OCI-LY7 (cell line): Measurements from ENCODE around the gene NRXN2. TPM values are rescaled to one million over a fixed set of nuclear protein-coding genes. Genes with fewer than 3 reads are reported as not detected.

Experiments
- BruUV-seq: library from RNA; stranded (reverse); fragments of 400-500 nt; replicated peaks from 2 replicates; lab custom pipeline; 2021; lab: Mats Ljungman, UMichigan
- CTCF ChIA-PET: fragments of 300-600 bp; sonication (Branson Sonifier 250); formaldehyde crosslinking; loops from one replicate; lab custom pipeline; 2022; ENCODE audit warnings: antibody characterized with exemption; ENCODE audit not compliant: unreplicated experiment; lab: Charles Lee
- POLR2A ChIA-PET: fragments of 300-600 bp; sonication (Branson Sonifier 250); formaldehyde crosslinking; loops from one replicate; lab custom pipeline; 2022; ENCODE audit warnings: antibody characterized with exemption; lab: Charles Lee
- DNase-seq: peaks from one replicate; pipeline ENCODE4 v3.0.0-alpha.2; 2015; ENCODE audit warnings: low spot score
- H2AFZ ChIP-seq: fragments of 200-600 bp; sonication (generic), shearing (Covaris generic); 2 replicates; pipeline ENCODE4 v1.6.1; 2014; ENCODE audit warnings: mild to moderate bottlenecking, antibody characterized with exemption, low read length, moderate library complexity
- H3K27ac ChIP-seq: fragments of 200-600 bp; sonication (generic); 2 replicates; pipeline ENCODE4 v1.5.1; 2014; ENCODE audit warnings: mixed run types, low read depth, mild to moderate bottlenecking, moderate library complexity, low read length, inconsistent platforms; ENCODE audit not compliant: poor library complexity, severe bottlenecking
- H3K36me3 ChIP-seq: fragments of 200-600 bp; sonication (generic); 2 replicates; pipeline ENCODE4 v1.6.1; 2014; ENCODE audit warnings: mild to moderate bottlenecking, antibody characterized with exemption, low read length, moderate library complexity, mixed read lengths; ENCODE audit not compliant: insufficient read depth
- H3K4me1 ChIP-seq: fragments of 200-600 bp; sonication (generic); 2 replicates; pipeline ENCODE4 v1.5.1; 2014; ENCODE audit warnings: mild to moderate bottlenecking, low read length; ENCODE audit not compliant: insufficient read depth, poor library complexity, severe bottlenecking
- H3K4me2 ChIP-seq: fragments of 200-600 bp; sonication (generic); 2 replicates; pipeline ENCODE4 v1.6.1; 2014; ENCODE audit warnings: mild to moderate bottlenecking, low read length
- H3K4me3 ChIP-seq: fragments of 200-600 bp; sonication (generic); 2 replicates; pipeline ENCODE4 v1.5.1; 2014; ENCODE audit warnings: mild to moderate bottlenecking, low read depth, low read length; ENCODE audit not compliant: poor library complexity, severe bottlenecking
- H3K79me2 ChIP-seq: fragments of 200-600 bp; sonication (generic); 2 replicates; pipeline ENCODE4 v1.6.1; 2016; ENCODE audit warnings: low read depth, mild to moderate bottlenecking, low read length, moderate library complexity, mixed read lengths; ENCODE audit not compliant: insufficient read depth
- H3K9me2 ChIP-seq: fragments of 200-600 bp; sonication (generic); 2 replicates; pipeline ENCODE4 v1.6.1; 2016; ENCODE audit warnings: mild to moderate bottlenecking, low read length, mixed read lengths; ENCODE audit not compliant: insufficient read depth
- H3K9me3 ChIP-seq: fragments of 200-600 bp; sonication (generic); 2 replicates; pipeline ENCODE4 v1.6.1; 2014; ENCODE audit warnings: mild to moderate bottlenecking, mixed run types, low read length, mixed read lengths
- H4K20me1 ChIP-seq: fragments of 200-600 bp; sonication (generic); 2 replicates; pipeline ENCODE4 v1.6.1; 2014; ENCODE audit warnings: mild to moderate bottlenecking, antibody characterized with exemption, low read length, moderate library complexity, mixed read lengths; ENCODE audit not compliant: insufficient read depth
- EZH2phosphoT487 ChIP-seq: fragments of 200-600 bp; sonication (generic); IDR thresholded peaks from 2 replicates; pipeline ENCODE4 v1.6.1; 2018; ENCODE audit warnings: low read depth, borderline replicate concordance, mild to moderate bottlenecking, mixed run types, antibody characterized with exemption, low read length, moderate library complexity, mixed read lengths
- intact Hi-C: fragments of 100-400 bp; cut with micrococcal nuclease; formaldehyde crosslinking; loops from one replicate; pipeline ENCODE4 v1.10.0; 2022; ENCODE audit not compliant: unreplicated experiment
- total RNA-seq, 2 experiments: library from RNA; depleted of rRNA in 1 of 2; stranded (reverse); fragments of >200 nt in 1 of 2; shearing (Covaris generic) in 1 of 2; gene quantifications; 2 replicates each; pipeline ENCODE4 v1.2.3, GENCODE V29; 2014 to 2022
- TF ChIP-seq, protein P1 (sequence below): fragments of 200-600 bp; sonication (generic); conservative IDR thresholded peaks from 2 replicates; pipeline ENCODE4 v1.5.1; 2014; ENCODE audit warnings: mild to moderate bottlenecking, antibody characterized with exemption, low read length, moderate library complexity, mixed read lengths

The NRXN2 gene
- total RNA-seq, 2 experiments from 2014 or later, result 2.4 to 3.3 TPM

- Histone ChIP-seq H3K4me3 (no peak overlapping the region), H4K20me1 (no peaks in the 10 kb centered on the region), H3K36me3 (no peaks in the 10 kb centered on the region), H3K27ac (no peak overlapping the region), H3K9me2 (no peaks in the 10 kb centered on the region), H2AFZ (no peak overlapping the region), H3K4me2 (no peak overlapping the region), H3K4me1 (peaks cover 12% of the 10 kb centered on the region), H3K9me3 (no peaks in the 10 kb centered on the region), H3K79me2 (no peaks in the 10 kb centered on the region)
- ChIA-PET POLR2A (no interaction called here), CTCF (no interaction called here)
- no peak for TF ChIP-seq EZH2phosphoT487
- TF ChIP-seq, protein P1, sequence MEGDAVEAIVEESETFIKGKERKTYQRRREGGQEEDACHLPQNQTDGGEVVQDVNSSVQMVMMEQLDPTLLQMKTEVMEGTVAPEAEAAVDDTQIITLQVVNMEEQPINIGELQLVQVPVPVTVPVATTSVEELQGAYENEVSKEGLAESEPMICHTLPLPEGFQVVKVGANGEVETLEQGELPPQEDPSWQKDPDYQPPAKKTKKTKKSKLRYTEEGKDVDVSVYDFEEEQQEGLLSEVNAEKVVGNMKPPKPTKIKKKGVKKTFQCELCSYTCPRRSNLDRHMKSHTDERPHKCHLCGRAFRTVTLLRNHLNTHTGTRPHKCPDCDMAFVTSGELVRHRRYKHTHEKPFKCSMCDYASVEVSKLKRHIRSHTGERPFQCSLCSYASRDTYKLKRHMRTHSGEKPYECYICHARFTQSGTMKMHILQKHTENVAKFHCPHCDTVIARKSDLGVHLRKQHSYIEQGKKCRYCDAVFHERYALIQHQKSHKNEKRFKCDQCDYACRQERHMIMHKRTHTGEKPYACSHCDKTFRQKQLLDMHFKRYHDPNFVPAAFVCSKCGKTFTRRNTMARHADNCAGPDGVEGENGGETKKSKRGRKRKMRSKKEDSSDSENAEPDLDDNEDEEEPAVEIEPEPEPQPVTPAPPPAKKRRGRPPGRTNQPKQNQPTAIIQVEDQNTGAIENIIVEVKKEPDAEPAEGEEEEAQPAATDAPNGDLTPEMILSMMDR, result no peak
- BruUV-seq, result no TSS peak
- DNase-seq, result no peak
- intact Hi-C loops, result no loop called here
These were observed 114.4 kb downstream of the NRXN2 start for GRCh38 chr11:64608636-64609035.

DNA sequence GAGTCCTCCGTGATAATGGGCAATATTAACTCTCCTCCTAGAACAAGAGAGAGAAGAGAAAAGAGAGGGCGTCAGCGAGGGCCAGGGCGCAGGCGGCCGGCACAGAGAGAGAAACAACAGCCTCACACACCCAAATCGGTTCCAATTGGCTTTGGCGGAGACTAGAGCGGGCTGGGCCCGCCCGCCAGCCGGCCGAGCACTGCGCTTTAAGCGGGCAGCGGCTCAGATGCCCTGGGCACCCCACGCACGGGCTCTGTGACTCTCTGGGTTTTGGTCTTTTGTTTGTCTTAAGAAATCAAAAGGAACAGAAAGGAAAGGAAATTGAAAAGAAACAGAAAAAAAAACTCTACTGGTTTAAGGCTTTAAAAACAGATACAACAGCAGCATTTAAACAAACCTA lies 115.0 kb downstream of the NRXN2 start:
- no peak overlapping the region for H3K4me2 ChIP-seq
- no peaks in the 10 kb centered on the region for H3K36me3 ChIP-seq
- H3K27ac ChIP-seq, result no peak overlapping the region
- H3K9me2 ChIP-seq, result no peaks in the 10 kb centered on the region
- no peaks in the 10 kb centered on the region for H4K20me1 ChIP-seq
- BruUV-seq, result no TSS peak
- H3K9me3 ChIP-seq, result no peaks in the 10 kb centered on the region
- H3K79me2 ChIP-seq, result no peaks in the 10 kb centered on the region
- H3K4me1 ChIP-seq, result peaks cover 12% of the 10 kb centered on the region
- no peak for DNase-seq
- CTCF ChIA-PET, result no interaction called here
- POLR2A ChIA-PET, result no interaction called here
- intact Hi-C loops, result no loop called here
- no peak overlapping the region for H3K4me3 ChIP-seq
- TF ChIP-seq EZH2phosphoT487, result no peak
- TF ChIP-seq, protein P1, result no peak
- no peak overlapping the region for H2AFZ ChIP-seq

DNA sequence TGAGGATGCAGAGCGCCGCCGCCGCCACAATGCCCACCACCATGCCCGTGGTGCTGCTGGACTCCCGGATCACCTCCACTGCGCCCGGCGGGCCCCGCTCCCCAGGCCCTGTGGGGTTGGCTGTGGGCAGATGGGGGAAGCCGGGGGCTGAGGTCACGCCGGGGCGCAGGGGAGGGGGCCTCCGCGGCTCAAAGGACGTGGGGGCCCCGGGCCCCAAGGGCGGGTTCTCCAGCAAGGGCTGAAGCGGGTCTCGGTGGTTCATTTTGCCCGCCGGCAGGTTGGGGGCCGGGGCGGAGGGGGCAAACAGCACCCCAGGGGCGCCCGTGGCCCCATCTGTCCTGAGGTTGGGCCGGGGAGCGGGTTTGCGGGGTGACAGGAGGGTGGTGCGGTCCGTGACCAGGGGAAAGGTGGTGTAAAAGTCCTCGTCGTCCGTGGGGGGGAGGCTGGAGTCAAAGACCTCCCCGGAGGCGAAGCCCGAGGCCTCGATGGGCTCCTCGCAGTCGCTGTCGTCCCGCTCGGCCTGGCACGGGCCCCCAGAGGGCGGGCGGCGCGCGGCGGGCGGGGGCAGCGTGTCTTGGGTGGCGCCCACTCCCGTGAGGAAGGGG lies 115.5 kb downstream of the NRXN2 start:
- TF ChIP-seq EZH2phosphoT487, result no peak
- TF ChIP-seq, protein P1, result no peak
- ChIA-PET POLR2A (no interaction called here), CTCF (no interaction called here)
- no peak overlapping the region for H3K4me3 ChIP-seq
- no TSS peak for BruUV-seq
- H3K9me2 ChIP-seq, result no peaks in the 10 kb centered on the region
- H3K79me2 ChIP-seq, result no peaks in the 10 kb centered on the region
- H3K9me3 ChIP-seq, result no peaks in the 10 kb centered on the region
- intact Hi-C loops, result no loop called here
- no peaks in the 10 kb centered on the region for H4K20me1 ChIP-seq
- DNase-seq, result no peak
- no peaks in the 10 kb centered on the region for H3K36me3 ChIP-seq
- H3K4me2 ChIP-seq, result no peak overlapping the region
- peaks cover 12% of the 10 kb centered on the region for H3K4me1 ChIP-seq
- no peak overlapping the region for H2AFZ ChIP-seq
- H3K27ac ChIP-seq, result no peak overlapping the region
